HEK293 (cell line): ENCODE measurements around the gene MDH2.
"Not testable (repeated sequence)": the region's sequence is repeated elsewhere in the genome, so short reads cannot be mapped to it uniquely, and the experiment has no call there.

Source experiments
- CTCF ChIA-PET: fragments of 350-600 bp; formaldehyde crosslinking; extraction: SDS; loops from one replicate; lab custom pipeline; 2021; ENCODE audit warnings: antibody characterized with exemption; lab: Yijun Ruan, JAX
- POLR2A ChIA-PET: fragments of 300-600 bp; formaldehyde crosslinking; extraction: SDS; loops from one replicate; lab custom pipeline; 2020; ENCODE audit warnings: antibody characterized with exemption, inconsistent platforms; lab: Yijun Ruan, JAX
- H3K27ac ChIP-seq: fragments of 200-500 bp; sonication (Bioruptor generic); 2 replicates; pipeline ENCODE4 v1.5.1; 2014; ENCODE audit warnings: low read depth, low read length, control low read depth, inconsistent platforms; ENCODE audit errors: extremely low read depth
- H3K36me3 ChIP-seq, 2 experiments: fragments of 200-500 bp in 1 of 2; sonication (Bioruptor generic) in 1 of 2; 1 replicate in 1 of 2; 2 replicates in 1 of 2; pipeline ENCODE4 v1.5.1; 2014 to 2017; ENCODE audit warnings: inconsistent platforms in 2 of 2, low read length in 2 of 2; ENCODE audit not compliant: control insufficient read depth in 2 of 2, insufficient read depth in 1 of 2
- H3K4me1 ChIP-seq: fragments of 200-500 bp; sonication (Bioruptor generic); 2 replicates; pipeline ENCODE4 v1.5.1; 2014; ENCODE audit warnings: mild to moderate bottlenecking, low read length, inconsistent platforms; ENCODE audit not compliant: control insufficient read depth, insufficient read depth
- H3K4me3 ChIP-seq: 2 replicates; pipeline ENCODE4 v1.5.1; 2011; ENCODE audit warnings: low read depth, mild to moderate bottlenecking, control low read depth, low read length, moderate library complexity
- H3K9me3 ChIP-seq: fragments of 200-500 bp; sonication (Bioruptor generic); 2 replicates; pipeline ENCODE4 v1.5.1; 2014; ENCODE audit warnings: low read depth, low read length, inconsistent platforms; ENCODE audit not compliant: control insufficient read depth, insufficient read depth
- HOXA7 ChIP-seq: sonication (generic); formaldehyde crosslinking; IDR thresholded peaks from 2 replicates; pipeline ENCODE4 v1.8.1; 2022; ENCODE audit warnings: missing genetic modification reagents, borderline replicate concordance
- OSR2 ChIP-seq: fragments of 450-650 bp; formaldehyde crosslinking; IDR thresholded peaks from 2 replicates; pipeline ENCODE4 v1.5.1; 2016; ENCODE audit warnings: missing biosample characterization, missing genetic modification characterization
- SETDB1 ChIP-seq: IDR thresholded peaks from one replicate; pipeline ENCODE4 v1.6.1; 2017; ENCODE audit warnings: mild to moderate bottlenecking, low read length, moderate library complexity, mixed read lengths; ENCODE audit not compliant: insufficient read length
- ZBTB17 ChIP-seq: fragments of 450-650 bp; formaldehyde crosslinking; IDR thresholded peaks from 2 replicates; pipeline ENCODE4 v1.5.1; 2016; ENCODE audit warnings: missing biosample characterization, missing genetic modification characterization
- ZBTB21 ChIP-seq: fragments of 450-650 bp; formaldehyde crosslinking; IDR thresholded peaks from 2 replicates; pipeline ENCODE4 v1.5.1; 2017; ENCODE audit warnings: missing biosample characterization, missing genetic modification characterization
- ZNF324 ChIP-seq: fragments of 450-650 bp; formaldehyde crosslinking; IDR thresholded peaks from 2 replicates; pipeline ENCODE4 v1.5.1; 2016; ENCODE audit warnings: missing biosample characterization, missing genetic modification characterization
- ZNF416 ChIP-seq: fragments of 450-650 bp; formaldehyde crosslinking; IDR thresholded peaks from 2 replicates; pipeline ENCODE4 v1.5.1; 2016; ENCODE audit warnings: missing biosample characterization, missing genetic modification characterization
- ZNF521 ChIP-seq: fragments of 450-650 bp; formaldehyde crosslinking; IDR thresholded peaks from 2 replicates; pipeline ENCODE4 v1.5.1; 2017; ENCODE audit warnings: missing biosample characterization, mild to moderate bottlenecking, missing genetic modification characterization
- ZNF596 ChIP-seq: fragments of 450-650 bp; IDR thresholded peaks from 2 replicates; pipeline ENCODE4 v1.5.0; 2018; ENCODE audit warnings: missing biosample characterization, mild to moderate bottlenecking, missing genetic modification characterization, moderate library complexity
- ZNF629 ChIP-seq: fragments of 450-650 bp; formaldehyde crosslinking; IDR thresholded peaks from 2 replicates; pipeline ENCODE4 v1.5.1; 2017; ENCODE audit warnings: missing biosample characterization, missing genetic modification characterization
- ZNF830 ChIP-seq: fragments of 450-650 bp; IDR thresholded peaks from 2 replicates; pipeline ENCODE4 v1.5.0; 2018; ENCODE audit warnings: missing biosample characterization, missing genetic modification characterization, low read depth, mild to moderate bottlenecking, moderate library complexity
- TF ChIP-seq, protein P1 (sequence below): fragments of 450-650 bp; formaldehyde crosslinking; IDR thresholded peaks from 2 replicates; pipeline ENCODE4; 2016; ENCODE audit warnings: missing biosample characterization, missing genetic modification characterization
- TF ChIP-seq, protein P2 (sequence below): fragments of 450-650 bp; formaldehyde crosslinking; IDR thresholded peaks from 2 replicates; pipeline ENCODE4 v1.5.0; 2017; ENCODE audit warnings: missing biosample characterization, missing genetic modification characterization, borderline replicate concordance
- TF ChIP-seq, protein P3 (sequence below): fragments of 450-650 bp; formaldehyde crosslinking; IDR thresholded peaks from 2 replicates; pipeline ENCODE4 v1.5.1; 2016; ENCODE audit warnings: missing biosample characterization, missing genetic modification characterization
- TF ChIP-seq, protein P4 (sequence below): fragments of 450-650 bp; formaldehyde crosslinking; IDR thresholded peaks from 2 replicates; pipeline ENCODE4 v1.5.1; 2016; ENCODE audit warnings: missing biosample characterization, missing genetic modification characterization
- TF ChIP-seq, protein P5 (sequence below): fragments of 450-650 bp; formaldehyde crosslinking; IDR thresholded peaks from 2 replicates; pipeline ENCODE4 v1.5.1; 2016; ENCODE audit warnings: missing biosample characterization, missing genetic modification characterization

MDH2 gene

DNA sequence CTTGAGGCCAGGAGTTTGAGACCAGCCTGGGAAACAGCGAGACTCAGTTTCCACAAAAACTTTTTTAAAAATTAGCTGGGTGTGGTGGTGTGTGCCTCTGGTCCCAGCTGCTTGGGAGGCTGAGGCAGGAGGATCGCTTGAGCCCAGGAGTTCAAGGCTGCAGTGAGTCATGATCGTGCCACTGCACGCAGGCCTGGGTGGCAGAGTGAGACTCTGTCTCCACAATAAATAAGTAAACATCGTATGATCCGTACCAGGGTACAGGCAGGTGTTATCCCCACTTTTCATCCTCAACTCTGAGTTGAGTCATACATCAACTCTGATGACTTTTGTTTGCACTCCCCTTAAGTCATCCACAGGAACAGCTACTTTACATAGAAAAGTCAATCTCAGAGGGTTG is 58.2 kb downstream of the MDH2 start:
- H3K4me3 ChIP-seq, H3K4me1 ChIP-seq, H3K36me3 ChIP-seq, H3K27ac ChIP-seq, H3K9me3 ChIP-seq, POLR2A ChIA-PET: not testable (repeated sequence)
- peak; percentile 6; the same call in 1 of the 2 replicates for TF ChIP-seq ZBTB17 (tag by site-specific recombination)
- CTCF ChIA-PET = interaction anchor here (0.6 kb wide), 1 partner anchor 25 kb away, joined by 3 read pairs; no protein-coding TSS in a partner anchor

DNA sequence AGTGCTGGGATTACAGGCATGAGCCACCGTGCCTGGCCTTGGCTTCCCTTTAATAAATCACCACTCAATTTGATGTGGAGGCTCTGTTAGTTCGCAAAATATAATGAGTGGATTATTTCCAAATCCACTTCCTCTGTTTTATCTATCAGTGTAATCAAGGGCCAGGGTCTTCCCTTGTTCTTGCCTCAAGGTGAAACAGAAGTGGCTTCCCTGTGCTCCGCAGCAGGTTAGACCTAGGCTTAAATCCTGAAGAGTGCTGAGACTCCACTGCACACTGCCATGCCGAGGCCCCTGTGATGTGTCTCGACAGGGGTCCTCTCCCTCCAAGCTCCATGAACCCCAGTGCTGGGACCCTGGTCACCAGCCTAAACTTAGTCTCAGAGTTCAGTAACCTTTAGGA is 59.0 kb downstream of the MDH2 start:
- no peak overlapping the region for H3K27ac ChIP-seq
- no peak for TF ChIP-seq ZNF521 (tag by site-specific recombination)
- no peak for TF ChIP-seq ZBTB21 (tag by site-specific recombination)
- no peak for TF ChIP-seq ZNF629
- TF ChIP-seq, protein P1, sequence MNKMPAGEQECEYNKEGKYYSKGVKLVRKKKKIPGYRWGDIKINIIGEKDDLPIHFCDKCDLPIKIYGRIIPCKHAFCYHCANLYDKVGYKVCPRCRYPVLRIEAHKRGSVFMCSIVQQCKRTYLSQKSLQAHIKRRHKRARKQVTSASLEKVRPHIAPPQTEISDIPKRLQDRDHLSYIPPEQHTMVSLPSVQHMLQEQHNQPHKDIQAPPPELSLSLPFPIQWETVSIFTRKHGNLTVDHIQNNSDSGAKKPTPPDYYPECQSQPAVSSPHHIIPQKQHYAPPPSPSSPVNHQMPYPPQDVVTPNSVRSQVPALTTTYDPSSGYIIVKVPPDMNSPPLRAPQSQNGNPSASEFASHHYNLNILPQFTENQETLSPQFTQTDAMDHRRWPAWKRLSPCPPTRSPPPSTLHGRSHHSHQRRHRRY (tag by site-specific recombination) = no peak
- no peak for TF ChIP-seq SETDB1
- TF ChIP-seq ZNF596 (tag by site-specific recombination) = no peak
- no peak for TF ChIP-seq OSR2
- TF ChIP-seq, protein P2, sequence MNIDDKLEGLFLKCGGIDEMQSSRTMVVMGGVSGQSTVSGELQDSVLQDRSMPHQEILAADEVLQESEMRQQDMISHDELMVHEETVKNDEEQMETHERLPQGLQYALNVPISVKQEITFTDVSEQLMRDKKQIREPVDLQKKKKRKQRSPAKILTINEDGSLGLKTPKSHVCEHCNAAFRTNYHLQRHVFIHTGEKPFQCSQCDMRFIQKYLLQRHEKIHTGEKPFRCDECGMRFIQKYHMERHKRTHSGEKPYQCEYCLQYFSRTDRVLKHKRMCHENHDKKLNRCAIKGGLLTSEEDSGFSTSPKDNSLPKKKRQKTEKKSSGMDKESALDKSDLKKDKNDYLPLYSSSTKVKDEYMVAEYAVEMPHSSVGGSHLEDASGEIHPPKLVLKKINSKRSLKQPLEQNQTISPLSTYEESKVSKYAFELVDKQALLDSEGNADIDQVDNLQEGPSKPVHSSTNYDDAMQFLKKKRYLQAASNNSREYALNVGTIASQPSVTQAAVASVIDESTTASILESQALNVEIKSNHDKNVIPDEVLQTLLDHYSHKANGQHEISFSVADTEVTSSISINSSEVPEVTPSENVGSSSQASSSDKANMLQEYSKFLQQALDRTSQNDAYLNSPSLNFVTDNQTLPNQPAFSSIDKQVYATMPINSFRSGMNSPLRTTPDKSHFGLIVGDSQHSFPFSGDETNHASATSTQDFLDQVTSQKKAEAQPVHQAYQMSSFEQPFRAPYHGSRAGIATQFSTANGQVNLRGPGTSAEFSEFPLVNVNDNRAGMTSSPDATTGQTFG = no peak
- TF ChIP-seq, protein P3, sequence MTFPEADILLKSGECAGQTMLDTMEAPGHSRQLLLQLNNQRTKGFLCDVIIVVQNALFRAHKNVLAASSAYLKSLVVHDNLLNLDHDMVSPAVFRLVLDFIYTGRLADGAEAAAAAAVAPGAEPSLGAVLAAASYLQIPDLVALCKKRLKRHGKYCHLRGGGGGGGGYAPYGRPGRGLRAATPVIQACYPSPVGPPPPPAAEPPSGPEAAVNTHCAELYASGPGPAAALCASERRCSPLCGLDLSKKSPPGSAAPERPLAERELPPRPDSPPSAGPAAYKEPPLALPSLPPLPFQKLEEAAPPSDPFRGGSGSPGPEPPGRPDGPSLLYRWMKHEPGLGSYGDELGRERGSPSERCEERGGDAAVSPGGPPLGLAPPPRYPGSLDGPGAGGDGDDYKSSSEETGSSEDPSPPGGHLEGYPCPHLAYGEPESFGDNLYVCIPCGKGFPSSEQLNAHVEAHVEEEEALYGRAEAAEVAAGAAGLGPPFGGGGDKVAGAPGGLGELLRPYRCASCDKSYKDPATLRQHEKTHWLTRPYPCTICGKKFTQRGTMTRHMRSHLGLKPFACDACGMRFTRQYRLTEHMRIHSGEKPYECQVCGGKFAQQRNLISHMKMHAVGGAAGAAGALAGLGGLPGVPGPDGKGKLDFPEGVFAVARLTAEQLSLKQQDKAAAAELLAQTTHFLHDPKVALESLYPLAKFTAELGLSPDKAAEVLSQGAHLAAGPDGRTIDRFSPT (tag by site-specific recombination) = no peak
- TF ChIP-seq ZNF324 (tag by site-specific recombination) = no peak
- no peak for TF ChIP-seq ZNF416 (tag by site-specific recombination)
- TF ChIP-seq, protein P4, sequence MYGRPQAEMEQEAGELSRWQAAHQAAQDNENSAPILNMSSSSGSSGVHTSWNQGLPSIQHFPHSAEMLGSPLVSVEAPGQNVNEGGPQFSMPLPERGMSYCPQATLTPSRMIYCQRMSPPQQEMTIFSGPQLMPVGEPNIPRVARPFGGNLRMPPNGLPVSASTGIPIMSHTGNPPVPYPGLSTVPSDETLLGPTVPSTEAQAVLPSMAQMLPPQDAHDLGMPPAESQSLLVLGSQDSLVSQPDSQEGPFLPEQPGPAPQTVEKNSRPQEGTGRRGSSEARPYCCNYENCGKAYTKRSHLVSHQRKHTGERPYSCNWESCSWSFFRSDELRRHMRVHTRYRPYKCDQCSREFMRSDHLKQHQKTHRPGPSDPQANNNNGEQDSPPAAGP (tag by site-specific recombination) = no peak
- TF ChIP-seq, protein P5, sequence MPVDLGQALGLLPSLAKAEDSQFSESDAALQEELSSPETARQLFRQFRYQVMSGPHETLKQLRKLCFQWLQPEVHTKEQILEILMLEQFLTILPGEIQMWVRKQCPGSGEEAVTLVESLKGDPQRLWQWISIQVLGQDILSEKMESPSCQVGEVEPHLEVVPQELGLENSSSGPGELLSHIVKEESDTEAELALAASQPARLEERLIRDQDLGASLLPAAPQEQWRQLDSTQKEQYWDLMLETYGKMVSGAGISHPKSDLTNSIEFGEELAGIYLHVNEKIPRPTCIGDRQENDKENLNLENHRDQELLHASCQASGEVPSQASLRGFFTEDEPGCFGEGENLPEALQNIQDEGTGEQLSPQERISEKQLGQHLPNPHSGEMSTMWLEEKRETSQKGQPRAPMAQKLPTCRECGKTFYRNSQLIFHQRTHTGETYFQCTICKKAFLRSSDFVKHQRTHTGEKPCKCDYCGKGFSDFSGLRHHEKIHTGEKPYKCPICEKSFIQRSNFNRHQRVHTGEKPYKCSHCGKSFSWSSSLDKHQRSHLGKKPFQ (tag by site-specific recombination) = no peak
- TF ChIP-seq HOXA7 (CRISPR knock-in tag) = no peak
- no peak for TF ChIP-seq ZNF830 (tag by site-specific recombination)
- H3K4me3 ChIP-seq = no peak overlapping the region
- no peaks in the 10 kb centered on the region for H3K9me3 ChIP-seq
- H3K4me1 ChIP-seq = no peaks in the 10 kb centered on the region
- POLR2A ChIA-PET = no interaction called here
- CTCF ChIA-PET = interaction anchor here (0.6 kb wide), 1 partner anchor 25 kb away, joined by 3 read pairs; no protein-coding TSS in a partner anchor
- H3K36me3 ChIP-seq = no peaks in the 10 kb centered on the region
